CD4-positive, alpha-beta T cell treated with Interleukin-15 for 1 hour (primary cell): Measurements from ENCODE around the gene AGXT.

Experiments
- DNase-seq: peaks from one replicate; pipeline ENCODE4 v3.0.0-alpha.2; 2020

The AGXT gene

DNA sequence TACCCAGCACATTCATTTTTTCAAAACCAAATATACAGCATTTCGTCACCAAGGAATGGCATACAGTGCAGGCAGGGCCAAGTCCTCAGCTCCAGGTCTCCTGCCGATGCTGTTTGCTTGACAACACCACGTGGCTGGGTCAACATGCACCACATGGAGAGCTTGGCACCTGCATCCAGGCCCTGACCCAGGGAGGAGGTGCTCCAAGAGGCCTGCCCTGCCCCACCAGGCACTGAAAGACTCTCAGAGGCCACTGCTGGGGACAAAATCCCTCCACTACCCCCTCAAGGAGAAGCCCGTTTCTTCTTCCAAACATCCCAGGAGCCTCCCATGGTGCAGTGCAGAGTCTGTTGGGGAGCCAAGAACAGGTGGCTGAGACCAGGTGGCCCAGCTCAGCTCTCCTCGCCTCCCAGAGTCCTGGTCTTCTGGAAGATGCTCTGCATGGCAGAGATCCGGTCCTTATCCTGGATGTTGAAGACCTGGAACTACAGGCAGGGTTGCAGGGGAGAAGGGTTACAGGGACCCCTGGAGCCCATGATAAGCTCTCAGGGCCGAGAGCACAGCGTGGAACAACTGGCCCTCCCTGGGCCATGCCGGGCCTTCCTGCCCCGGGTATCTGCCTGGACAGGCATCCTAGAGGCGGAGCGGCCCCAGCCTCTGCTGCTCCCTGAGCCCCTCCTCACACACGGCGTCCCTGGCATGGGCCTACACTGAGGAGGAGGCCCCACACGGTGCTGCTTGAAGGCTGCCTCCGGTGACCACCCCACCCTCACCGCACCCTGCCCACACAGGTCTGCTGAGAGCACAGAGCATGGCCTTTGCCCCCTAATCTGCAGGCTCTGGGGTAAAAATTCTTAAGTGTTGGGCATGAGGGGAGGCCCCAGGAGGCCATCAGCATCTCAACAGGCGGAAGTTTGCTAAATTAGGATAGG, 18.3 kb downstream of the AGXT start:
- peak; percentile 6 for DNase-seq

- no peak for DNase-seq
Measured at GRCh38 chr2:240887631-240888030, 19.0 kb downstream of the AGXT start.

GRCh38 chr2:240888130-240888889, 19.7 kb downstream of the AGXT start:
- no peak for DNase-seq

GRCh38 chr2:240888890-240889573, 20.4 kb downstream of the AGXT start:
- DNase-seq: no peak

- DNase-seq: no peak
Measured at GRCh38 chr2:240889601-240890560, 21.3 kb downstream of the AGXT start.

- no peak for DNase-seq
Measured at GRCh38 chr2:240890691-240891090, 22.1 kb downstream of the AGXT start.

- no peak for DNase-seq
Measured at GRCh38 chr2:240891492-240892340, 23.1 kb downstream of the AGXT start.

GRCh38 chr2:240892356-240892755, 23.7 kb downstream of the AGXT start:
- DNase-seq: no peak

DNA sequence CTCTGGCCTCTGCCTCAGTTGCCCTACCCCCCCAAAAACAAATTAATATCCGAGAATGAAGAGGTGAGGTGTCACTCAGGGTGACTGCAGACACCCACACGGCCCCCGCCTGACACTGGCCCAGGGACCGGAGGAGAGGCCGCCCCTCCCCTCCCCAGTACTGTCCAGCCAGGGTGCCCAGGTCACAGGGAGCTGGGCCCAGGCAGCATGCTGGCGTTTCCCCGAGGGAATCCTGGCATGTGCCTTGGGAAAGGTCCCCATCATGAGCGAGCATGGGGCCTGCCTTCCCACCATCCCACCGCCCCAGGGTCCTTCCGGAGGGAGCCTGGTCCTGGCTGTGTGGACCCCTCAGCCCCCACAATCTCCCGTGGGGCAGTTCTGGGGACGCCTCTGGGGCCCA, 24.3 kb downstream of the AGXT start:
- no peak for DNase-seq

- no peak for DNase-seq
Measured at GRCh38 chr2:240893363-240893844, 24.8 kb downstream of the AGXT start.

- no peak for DNase-seq
Measured at GRCh38 chr2:240894006-240894405, 25.4 kb downstream of the AGXT start.

- DNase-seq: no peak
Measured at GRCh38 chr2:240894836-240895558, 26.4 kb downstream of the AGXT start.

DNA sequence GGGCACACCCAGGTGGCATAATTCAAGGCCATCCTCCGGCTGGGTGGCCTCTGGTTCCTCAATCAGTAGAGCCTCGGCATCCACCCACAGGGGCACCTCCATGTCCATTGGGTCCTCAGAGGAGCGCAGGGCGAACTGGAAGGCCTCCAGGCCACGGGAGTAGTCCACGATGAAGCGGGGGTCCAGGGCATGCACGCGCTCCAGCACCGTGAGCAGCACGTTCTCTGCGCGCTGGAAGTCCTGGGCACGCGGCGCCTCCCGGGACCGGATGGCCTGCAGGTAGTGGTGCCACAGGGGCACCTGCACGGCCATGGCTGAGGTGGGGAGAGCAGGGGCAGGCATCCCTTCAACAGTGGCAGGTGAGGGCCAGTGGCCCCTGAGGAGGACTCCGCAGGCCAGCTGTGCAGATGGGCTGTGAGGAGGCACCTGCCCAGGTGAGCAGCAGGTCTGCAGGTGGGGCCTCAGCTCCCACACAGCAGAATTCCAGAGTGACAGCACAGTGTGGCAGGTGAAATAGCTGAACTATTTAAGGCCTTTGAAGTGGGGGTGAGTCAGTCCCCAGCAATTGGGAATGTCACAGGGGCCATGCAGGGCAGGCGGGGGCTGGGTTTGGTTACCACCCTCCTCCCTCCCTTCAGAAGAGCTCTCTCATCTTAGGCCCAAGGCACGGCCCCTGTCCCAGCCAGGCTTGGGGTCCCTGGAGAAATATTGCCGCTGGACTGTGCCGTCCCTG, 27.2 kb downstream of the AGXT start, which contains the start of gene MAB21L4:
Gene MAB21L4, minus strand, starts transcription at position 501 of the 733 bp plus-strand sequence. Its CDS starts 159 bp downstream, at position 342.
- DNase-seq: no peak

GRCh38 chr2:240896394-240896793, 27.8 kb downstream of the AGXT start:
- DNase-seq: no peak

- DNase-seq: no peak
Measured at GRCh38 chr2:240896871-240897692, 28.5 kb downstream of the AGXT start.

DNA sequence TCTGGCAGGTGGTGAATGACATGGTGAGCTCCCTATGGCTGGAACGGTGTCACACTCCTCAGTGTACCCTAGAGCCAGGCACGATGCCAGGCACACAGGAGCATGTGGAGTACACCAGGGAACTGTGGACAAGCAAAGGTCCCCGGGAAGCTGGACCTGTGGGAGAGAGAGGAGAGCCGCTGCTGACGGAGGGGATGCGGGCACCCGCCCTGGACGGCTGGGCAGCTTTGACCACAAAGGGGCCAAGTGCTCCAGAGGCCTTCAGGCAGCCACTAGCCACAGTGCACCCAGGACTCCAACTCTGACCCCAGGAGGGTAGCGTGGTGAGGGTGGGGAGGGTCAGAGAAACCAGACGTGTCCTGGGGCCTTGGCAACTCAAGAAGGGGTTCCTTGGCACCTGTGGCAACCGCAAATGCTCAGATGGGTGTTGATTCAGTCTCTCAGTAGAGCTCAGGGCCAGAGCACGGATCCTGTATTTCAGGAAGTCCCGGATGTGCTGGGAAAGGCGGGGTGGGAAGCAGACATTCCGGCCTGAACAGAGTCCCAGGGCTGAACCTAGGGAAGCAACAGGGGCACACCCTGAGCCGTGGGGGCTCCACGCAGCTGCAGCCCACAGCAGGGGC, 29.6 kb downstream of the AGXT start:
- DNase-seq: no peak

GRCh38 chr2:240898731-240899467, 30.3 kb downstream of the AGXT start:
- no peak for DNase-seq
